GM13977 (cell line): ENCODE results near the gene KCNAB1.

Experiments
- DNase-seq: peaks from one replicate; pipeline ENCODE4 v3.0.0; 2012; ENCODE audit warnings: low spot score
- CTCF ChIP-seq: IDR thresholded peaks from 2 replicates; pipeline ENCODE4 v1.5.1; 2012; ENCODE audit warnings: mild to moderate bottlenecking, control low read depth; ENCODE audit not compliant: insufficient read depth; ENCODE audit errors: extremely low read depth, missing control alignments
- in situ Hi-C: fragments of 300-500 bp; cut with MboI; formaldehyde crosslinking; loops from one replicate; pipeline ENCODE4 v1.12.0; 2022; ENCODE audit warnings: low sequenced_read_pairs, low pct_unique_long_range_greater_than_20kb, mixed read lengths, inconsistent platforms; ENCODE audit not compliant: unreplicated experiment

Gene KCNAB1

GRCh38 chr3:156498307-156498706 lies 377.9 kb downstream of the KCNAB1 start:
- in situ Hi-C loops, result no loop called here
- no peak for TF ChIP-seq CTCF
- no peak for DNase-seq

GRCh38 chr3:156507285-156507684 lies 386.9 kb downstream of the KCNAB1 start:
- no peak for DNase-seq
- in situ Hi-C loops, result no loop called here
- no peak for TF ChIP-seq CTCF

- in situ Hi-C loops, result no loop called here
- TF ChIP-seq CTCF, result peak; percentile 45
- DNase-seq, result peak; percentile 68
Measured at GRCh38 chr3:156509189-156510174, 389.1 kb downstream of the KCNAB1 start.

- in situ Hi-C loops, result no loop called here
Measured at GRCh38 chr3:156511987-156512677, 391.8 kb downstream of the KCNAB1 start.

GRCh38 chr3:156513619-156514018 lies 393.2 kb downstream of the KCNAB1 start:
- TF ChIP-seq CTCF, result no peak
- no peak for DNase-seq
- in situ Hi-C loops, result no loop called here

More at GRCh38 chr3:156511987-156512677, 391.8 kb downstream of the KCNAB1 start:
- TF ChIP-seq CTCF, result no peak
- no peak for DNase-seq

- in situ Hi-C loops, result no loop called here
- no peak for DNase-seq
- no peak for TF ChIP-seq CTCF
Measured at GRCh38 chr3:156516284-156516683, 395.9 kb downstream of the KCNAB1 start.
